HUES6 (cell line): ENCODE measurements around the gene MUC5B.
"Not testable (repeated sequence)": the region's sequence is repeated elsewhere in the genome, so short reads cannot be mapped to it uniquely, and the experiment has no call there.

Experiments
- H3K27ac ChIP-seq: 2 replicates; pipeline ENCODE4 v1.7.0; 2013; ENCODE audit warnings: low read depth, mild to moderate bottlenecking, low read length, inconsistent platforms
- H3K27me3 ChIP-seq: 2 replicates; pipeline ENCODE4 v1.6.1; 2013; ENCODE audit warnings: low read length; ENCODE audit not compliant: control insufficient read depth, insufficient read depth
- H3K36me3 ChIP-seq: 2 replicates; pipeline ENCODE4 v1.6.1; 2013; ENCODE audit warnings: low read length; ENCODE audit not compliant: control insufficient read depth, insufficient read depth
- H3K4me1 ChIP-seq: 2 replicates; pipeline ENCODE4 v1.6.1; 2013; ENCODE audit warnings: low read length; ENCODE audit not compliant: control insufficient read depth, insufficient read depth
- H3K4me3 ChIP-seq: 2 replicates; pipeline ENCODE4 v1.5.1; 2013; ENCODE audit warnings: low read depth, low read length
- H3K9ac ChIP-seq: one replicate; pipeline ENCODE4 v1.6.1; 2013; ENCODE audit warnings: mild to moderate bottlenecking, low read length
- H3K9me3 ChIP-seq: 2 replicates; pipeline ENCODE4 v1.6.1; 2013; ENCODE audit warnings: low read depth, low read length; ENCODE audit not compliant: control insufficient read depth, insufficient read depth

The MUC5B gene

DNA sequence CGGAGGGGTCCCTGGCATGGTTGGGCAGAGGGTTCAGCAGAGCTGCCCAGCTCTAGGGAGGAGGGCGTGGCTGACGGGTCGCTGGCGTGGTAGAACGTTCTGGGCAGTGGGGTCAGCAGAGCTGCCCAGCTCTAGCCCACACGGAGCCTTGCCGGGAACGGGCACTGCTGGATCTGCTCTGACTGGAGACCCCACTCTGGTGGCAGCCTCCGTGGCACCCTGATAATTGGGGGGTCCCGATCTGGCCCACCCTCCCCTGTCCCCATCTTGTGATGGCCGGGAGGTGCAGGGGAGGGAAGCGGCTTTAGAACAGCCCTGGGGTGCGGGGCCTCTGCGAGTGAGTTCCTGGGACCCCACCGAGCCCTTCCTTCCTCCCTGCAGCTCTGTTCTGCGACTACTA lies 43.2 kb upstream of the MUC5B start:
- no peaks in the 10 kb centered on the region for H3K4me1 ChIP-seq
- H3K27ac ChIP-seq = no peak overlapping the region
- no peaks in the 10 kb centered on the region for H3K9me3 ChIP-seq
- no peak overlapping the region for H3K4me3 ChIP-seq
- no peaks in the 10 kb centered on the region for H3K36me3 ChIP-seq
- H3K27me3 ChIP-seq = no peaks in the 10 kb centered on the region
- no peak overlapping the region for H3K9ac ChIP-seq

DNA sequence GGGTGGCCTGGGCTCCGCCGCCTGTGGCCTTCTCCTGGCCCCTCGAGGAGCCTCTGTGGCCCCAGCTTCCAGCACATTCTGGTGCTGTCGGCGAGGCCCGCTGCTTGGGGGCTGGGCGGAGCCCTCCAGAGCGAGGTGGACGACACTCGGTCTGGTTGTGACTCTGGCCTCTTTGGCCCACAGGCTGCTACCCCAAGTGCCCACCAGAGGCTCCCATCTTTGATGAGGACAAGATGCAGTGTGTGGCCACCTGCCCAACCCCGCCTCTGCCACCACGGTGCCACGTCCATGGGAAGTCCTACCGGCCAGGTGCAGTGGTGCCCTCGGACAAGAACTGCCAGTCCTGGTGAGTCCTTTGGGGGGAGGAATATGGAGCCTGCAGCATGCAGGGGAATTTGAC lies 42.7 kb upstream of the MUC5B start:
- H3K27ac ChIP-seq = no peak overlapping the region
- peaks cover 5% of the 10 kb centered on the region; the same call in 1 of the 2 replicates for H3K27me3 ChIP-seq
- no peak overlapping the region for H3K9ac ChIP-seq
- peaks cover 4% of the 10 kb centered on the region; the same call in 1 of the 2 replicates for H3K9me3 ChIP-seq
- H3K36me3 ChIP-seq = no peaks in the 10 kb centered on the region
- H3K4me3 ChIP-seq = no peak overlapping the region
- H3K4me1 ChIP-seq = no peaks in the 10 kb centered on the region

DNA sequence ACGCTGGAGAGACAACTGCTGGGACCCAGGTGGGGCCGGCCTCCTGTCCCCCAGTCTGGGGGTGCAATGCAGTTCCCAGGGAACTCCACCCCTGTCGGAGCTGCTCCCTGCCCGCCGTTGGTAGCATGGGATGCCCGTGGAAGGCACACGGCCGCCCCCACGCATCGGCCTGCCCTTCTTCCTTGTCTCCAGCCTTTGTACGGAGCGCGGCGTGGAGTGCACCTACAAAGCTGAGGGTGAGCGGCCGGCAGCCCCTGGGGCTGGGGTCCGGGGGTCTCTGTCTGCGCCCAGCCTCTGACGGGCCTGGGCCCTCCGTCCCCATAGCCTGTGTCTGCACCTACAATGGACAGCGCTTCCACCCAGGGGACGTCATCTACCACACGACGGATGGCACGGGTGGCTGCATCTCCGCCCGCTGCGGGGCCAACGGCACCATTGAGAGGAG lies 41.9 kb upstream of the MUC5B start:
- peaks cover 12% of the 10 kb centered on the region for H3K9me3 ChIP-seq
- H3K36me3 ChIP-seq = no peaks in the 10 kb centered on the region
- no peaks in the 10 kb centered on the region for H3K4me1 ChIP-seq
- no peak overlapping the region for H3K4me3 ChIP-seq
- H3K27ac ChIP-seq = no peak overlapping the region
- no peak overlapping the region for H3K9ac ChIP-seq
- peaks cover 11% of the 10 kb centered on the region; the same call in 1 of the 2 replicates for H3K27me3 ChIP-seq

- Histone ChIP-seq H3K4me1 (no peaks in the 10 kb centered on the region), H3K36me3 (no peaks in the 10 kb centered on the region), H3K9ac (no peak overlapping the region), H3K27me3 (peaks cover 14% of the 10 kb centered on the region; the same call in 1 of the 2 replicates), H3K27ac (no peak overlapping the region), H3K9me3 (peaks cover 17% of the 10 kb centered on the region), H3K4me3 (no peak overlapping the region)
Observed at GRCh38 chr11:1181420-1181819, 41.4 kb upstream of the MUC5B start.

GRCh38 chr11:1181853-1182535 lies 40.9 kb upstream of the MUC5B start:
- H3K27ac ChIP-seq = no peak overlapping the region
- H3K4me3 ChIP-seq = no peak overlapping the region
- no peaks in the 10 kb centered on the region for H3K4me1 ChIP-seq
- no peaks in the 10 kb centered on the region for H3K36me3 ChIP-seq
- H3K27me3 ChIP-seq = peaks cover 18% of the 10 kb centered on the region; the same call in 1 of the 2 replicates
- peaks cover 22% of the 10 kb centered on the region for H3K9me3 ChIP-seq
- H3K9ac ChIP-seq = no peak overlapping the region

GRCh38 chr11:1184139-1184538 lies 38.7 kb upstream of the MUC5B start:
- not testable (repeated sequence) for H3K4me3 ChIP-seq, H3K9ac ChIP-seq, H3K36me3 ChIP-seq, H3K27ac ChIP-seq, H3K4me1 ChIP-seq
- Histone ChIP-seq H3K9me3 (peaks cover 28% of the 10 kb centered on the region), H3K27me3 (peaks cover 26% of the 10 kb centered on the region; the same call in 1 of the 2 replicates)

DNA sequence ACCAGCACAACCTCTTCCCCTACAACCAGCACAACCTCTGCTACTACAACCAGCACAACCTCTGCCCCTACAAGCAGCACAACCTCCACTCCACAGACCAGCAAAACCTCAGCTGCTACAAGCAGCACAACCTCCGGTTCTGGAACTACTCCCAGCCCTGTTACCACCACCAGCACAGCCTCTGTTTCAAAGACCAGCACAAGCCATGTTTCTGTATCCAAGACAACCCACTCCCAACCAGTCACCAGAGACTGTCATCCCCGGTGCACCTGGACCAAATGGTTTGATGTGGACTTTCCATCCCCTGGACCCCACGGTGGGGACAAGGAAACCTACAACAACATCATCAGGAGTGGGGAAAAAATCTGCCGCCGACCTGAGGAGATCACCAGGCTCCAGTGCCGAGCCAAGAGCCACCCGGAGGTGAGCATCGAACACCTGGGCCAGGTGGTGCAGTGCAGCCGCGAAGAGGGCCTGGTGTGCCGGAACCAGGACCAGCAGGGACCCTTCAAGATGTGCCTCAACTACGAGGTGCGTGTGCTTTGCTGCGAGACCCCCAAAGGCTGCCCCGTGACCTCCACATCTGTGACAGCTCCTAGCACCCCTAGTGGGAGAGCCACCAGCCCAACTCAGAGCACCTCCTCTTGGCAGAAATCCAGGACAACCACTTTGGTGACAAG lies 34.3 kb upstream of the MUC5B start:
- not testable (repeated sequence) for H3K36me3 ChIP-seq, H3K4me1 ChIP-seq, H3K9ac ChIP-seq, H3K27ac ChIP-seq, H3K4me3 ChIP-seq
- H3K9me3 ChIP-seq = peaks cover 28% of the 10 kb centered on the region
- peaks cover 46% of the 10 kb centered on the region for H3K27me3 ChIP-seq

DNA sequence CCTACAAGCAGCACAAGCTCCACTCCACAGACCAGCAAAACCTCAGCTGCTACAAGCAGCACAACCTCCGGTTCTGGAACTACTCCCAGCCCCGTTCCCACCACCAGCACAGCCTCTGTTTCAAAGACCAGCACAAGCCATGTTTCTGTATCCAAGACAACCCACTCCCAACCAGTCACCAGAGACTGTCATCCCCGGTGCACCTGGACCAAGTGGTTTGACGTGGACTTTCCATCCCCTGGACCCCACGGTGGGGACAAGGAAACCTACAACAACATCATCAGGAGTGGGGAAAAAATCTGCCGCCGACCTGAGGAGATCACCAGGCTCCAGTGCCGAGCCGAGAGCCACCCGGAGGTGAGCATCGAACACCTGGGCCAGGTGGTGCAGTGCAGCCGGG lies 33.0 kb upstream of the MUC5B start:
- not testable (repeated sequence) for H3K27ac ChIP-seq, H3K9ac ChIP-seq, H3K4me1 ChIP-seq, H3K36me3 ChIP-seq, H3K4me3 ChIP-seq
- Histone ChIP-seq H3K27me3 (peaks cover 45% of the 10 kb centered on the region), H3K9me3 (peaks cover 27% of the 10 kb centered on the region)

GRCh38 chr11:1191786-1192470 lies 30.9 kb upstream of the MUC5B start:
- H3K9me3 ChIP-seq, H3K27ac ChIP-seq, H3K36me3 ChIP-seq, H3K4me3 ChIP-seq, H3K4me1 ChIP-seq, H3K9ac ChIP-seq: not testable (repeated sequence)
- H3K27me3 ChIP-seq = peaks cover 28% of the 10 kb centered on the region

DNA sequence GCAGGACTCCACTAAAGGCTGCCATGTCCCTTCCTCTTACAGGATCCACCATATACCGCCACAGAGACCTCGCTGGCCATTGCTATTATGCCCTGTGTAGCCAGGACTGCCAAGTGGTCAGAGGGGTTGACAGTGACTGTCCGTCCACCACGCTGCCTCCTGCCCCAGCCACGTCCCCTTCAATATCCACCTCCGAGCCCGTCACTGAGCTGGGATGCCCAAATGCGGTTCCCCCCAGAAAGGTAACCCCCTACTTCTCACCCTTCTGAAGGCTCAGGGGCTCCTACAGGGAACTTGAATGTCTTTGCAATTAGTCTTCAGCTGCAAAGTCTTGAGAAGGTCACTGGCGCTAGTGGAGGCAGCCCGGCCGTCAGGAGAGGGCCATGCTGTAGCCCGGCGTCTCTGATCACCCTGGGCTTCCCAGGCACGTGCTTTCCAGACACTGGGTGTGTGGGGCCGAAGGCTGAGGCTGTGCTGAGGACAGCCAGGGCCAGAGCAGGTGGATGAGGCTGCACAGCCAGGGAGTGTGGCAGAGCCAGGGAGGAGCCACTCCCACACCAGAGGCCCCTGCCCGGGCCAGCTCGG lies 30.0 kb upstream of the MUC5B start:
- no peaks in the 10 kb centered on the region for H3K4me1 ChIP-seq
- no peaks in the 10 kb centered on the region; the same call in 1 of the 2 replicates for H3K9me3 ChIP-seq
- H3K4me3 ChIP-seq = no peak overlapping the region
- peaks cover 22% of the 10 kb centered on the region for H3K27me3 ChIP-seq
- H3K36me3 ChIP-seq = no peaks in the 10 kb centered on the region
- H3K9ac ChIP-seq = no peak overlapping the region
- no peak overlapping the region for H3K27ac ChIP-seq
